Activated CD8-positive, alpha-beta T cell treated with anti-CD3 and anti-CD28 coated beads for 36 hours (primary cell): Measurements from ENCODE around the gene CCL22. TPM values are rescaled to one million over a fixed set of nuclear protein-coding genes. Genes with fewer than 3 reads are reported as not detected.
A peak's percentile ranks its signal among the peaks of the same experiment; 100 is the strongest.
"Not testable (repeated sequence)": the region's sequence is repeated elsewhere in the genome, so short reads cannot be mapped to it uniquely, and the experiment has no call there.

Source experiments
- ATAC-seq: fragments of 200-7000 bp; cut with Tn5 transposase; one replicate; pipeline ENCODE4 v1.10.0; 2021; ENCODE audit warnings: mild to moderate bottlenecking, moderate library complexity
- CTCF ChIA-PET: fragments of 350-600 bp; sonication (Branson Sonifier 250); formaldehyde crosslinking; loops from one replicate; lab custom pipeline; 2021; ENCODE audit warnings: antibody characterized with exemption; lab: Charles Lee
- POLR2A ChIA-PET: fragments of 350-600 bp; sonication (Branson Sonifier 250); formaldehyde crosslinking; loops from one replicate; lab custom pipeline; 2021; ENCODE audit warnings: antibody characterized with exemption; lab: Charles Lee
- DNase-seq: peaks from one replicate; pipeline ENCODE4 v3.0.0-alpha.2; 2020
- H3K27ac Mint-ChIP-seq: one replicate; pipeline ENCODE4 v1.8.0; 2021; ENCODE audit warnings: mild to moderate bottlenecking, mixed read lengths
- H3K27me3 Mint-ChIP-seq: one replicate; pipeline ENCODE4 v1.8.0; 2021; ENCODE audit warnings: mixed read lengths
- H3K36me3 Mint-ChIP-seq: one replicate; pipeline ENCODE4 v1.8.0; 2021; ENCODE audit warnings: low read depth, mixed read lengths
- H3K4me1 Mint-ChIP-seq: one replicate; pipeline ENCODE4 v1.8.0; 2021; ENCODE audit warnings: low read depth, mixed read lengths
- H3K4me3 Mint-ChIP-seq: one replicate; pipeline ENCODE4 v1.8.0; 2021; ENCODE audit warnings: mild to moderate bottlenecking, moderate library complexity, mixed read lengths
- H3K9me3 Mint-ChIP-seq: one replicate; pipeline ENCODE4 v1.8.0; 2021; ENCODE audit warnings: mixed read lengths
- CTCF ChIP-seq: fragments of 200-600 bp; IDR thresholded peaks from one replicate; pipeline ENCODE4 v1.8.0; 2022; ENCODE audit warnings: antibody characterized with exemption, mild to moderate bottlenecking
- intact Hi-C: fragments of 100-400 bp; cut with micrococcal nuclease; formaldehyde crosslinking; loops from one replicate; pipeline ENCODE4 v1.10.0; 2022
- total RNA-seq, 2 experiments: library from RNA; stranded (reverse); gene quantifications; one replicate each; pipeline ENCODE4 v1.2.3, GENCODE V29; 2021

Gene CCL22
- total RNA-seq, 2 experiments from 2014 or later, result 7.1 to 7.4 TPM

- ChIA-PET CTCF (interaction anchor here (1.4 kb wide), 1 partner anchor 46 kb away, joined by 3 read pairs; no protein-coding TSS in a partner anchor), POLR2A (interaction anchor here (1.1 kb wide), 1 partner anchor 16 kb away, joined by 3 read pairs; no protein-coding TSS in a partner anchor)
- Mint-ChIP-seq H3K4me1 (peaks cover 21% of the 10 kb centered on the region), H3K27ac (no peak overlapping the region), H3K36me3 (no peaks in the 10 kb centered on the region), H3K27me3 (peaks cover 7% of the 10 kb centered on the region), H3K9me3 (no peaks in the 10 kb centered on the region), H3K4me3 (no peak overlapping the region)
- no peak for DNase-seq
- no peak for ATAC-seq
- intact Hi-C loops, result no loop called here
- TF ChIP-seq CTCF, result no peak
Observed at GRCh38 chr16:57371494-57372371, 13.2 kb downstream of the CCL22 start.

- DNase-seq (no peak), ATAC-seq (no peak)
- TF ChIP-seq CTCF, result no peak
- H3K9me3 Mint-ChIP-seq, result no peaks in the 10 kb centered on the region
- peaks cover 29% of the 10 kb centered on the region for H3K4me1 Mint-ChIP-seq
- H3K36me3 Mint-ChIP-seq, result no peaks in the 10 kb centered on the region
- no peak within 1 kb of the TSS for H3K4me3 Mint-ChIP-seq
- POLR2A ChIA-PET, result interaction anchor here (1.1 kb wide), 1 partner anchor 15 kb away, joined by 3 read pairs; no protein-coding TSS in a partner anchor
- peaks cover 2% of the 10 kb centered on the region for H3K27me3 Mint-ChIP-seq
- CTCF ChIA-PET, result no interaction called here
- H3K27ac Mint-ChIP-seq, result no peak within 1 kb of the TSS
- intact Hi-C loops, result no loop called here
Observed at GRCh38 chr16:57372372-57373116, 14.0 kb downstream of the CCL22 start, which contains the start of gene CX3CL1. Gene CX3CL1 (plus strand): TSS chr16:57372490. CDS start chr16:57372569, 79 bp downstream.

- no peaks in the 10 kb centered on the region for H3K27me3 Mint-ChIP-seq
- H3K9me3 Mint-ChIP-seq, result no peaks in the 10 kb centered on the region
- intact Hi-C loops, result no loop called here
- no peak for ATAC-seq
- ChIA-PET POLR2A (interaction anchor here (1.1 kb wide), 1 partner anchor 14 kb away, joined by 3 read pairs; no protein-coding TSS in a partner anchor), CTCF (interaction anchor here (1.0 kb wide), 1 partner anchor 73 kb away, joined by 4 read pairs; no protein-coding TSS in a partner anchor)
- no peak overlapping the region for H3K27ac Mint-ChIP-seq
- H3K36me3 Mint-ChIP-seq, result no peaks in the 10 kb centered on the region
- peaks cover 34% of the 10 kb centered on the region for H3K4me1 Mint-ChIP-seq
- H3K4me3 Mint-ChIP-seq, result no peak overlapping the region
- DNase-seq, result no peak
- no peak for TF ChIP-seq CTCF
Observed at GRCh38 chr16:57373117-57373947, 14.7 kb downstream of the CCL22 start.

- no peak overlapping the region for H3K27ac Mint-ChIP-seq
Observed at GRCh38 chr16:57374067-57374534, 15.5 kb downstream of the CCL22 start.

GRCh38 chr16:57374925-57375465 lies 16.4 kb downstream of the CCL22 start:
- H3K4me1 Mint-ChIP-seq, result peaks cover 34% of the 10 kb centered on the region
- H3K4me3 Mint-ChIP-seq, H3K27me3 Mint-ChIP-seq, ATAC-seq, intact Hi-C loops, DNase-seq, H3K9me3 Mint-ChIP-seq, H3K36me3 Mint-ChIP-seq, H3K27ac Mint-ChIP-seq: not testable (repeated sequence)
- ChIA-PET CTCF (interaction anchor here (3.0 kb wide), 1 partner anchor 43 kb away, joined by 23 read pairs; no protein-coding TSS in a partner anchor), POLR2A (interaction anchor here (0.7 kb wide), 1 partner anchor 161 kb away, joined by 3 read pairs; no protein-coding TSS in a partner anchor)

More at GRCh38 chr16:57374067-57374534, 15.5 kb downstream of the CCL22 start:
- ATAC-seq, result peak; percentile 11
- ChIA-PET CTCF (interaction anchor here (1.0 kb wide), 1 partner anchor 74 kb away, joined by 4 read pairs; no protein-coding TSS in a partner anchor), POLR2A (no interaction called here)
- DNase-seq, result peak; percentile 77
- Mint-ChIP-seq H3K4me3 (no peak overlapping the region), H3K36me3 (no peaks in the 10 kb centered on the region), H3K4me1 (peaks cover 34% of the 10 kb centered on the region), H3K27me3 (no peaks in the 10 kb centered on the region), H3K9me3 (no peaks in the 10 kb centered on the region)
- intact Hi-C loops, result no loop called here
- TF ChIP-seq CTCF, result no peak
